Osteocyte (in vitro differentiated cells): Measurements from ENCODE around the gene CCBE1. TPM values are rescaled to one million over a fixed set of nuclear protein-coding genes. Genes with fewer than 3 reads are reported as not detected.
A peak's percentile ranks its signal among the peaks of the same experiment; 100 is the strongest.

ENCODE experiments used
- DNase-seq: peaks from one replicate; pipeline ENCODE4 v3.0.0; 2021; ENCODE audit warnings: mixed read lengths; ENCODE audit not compliant: unreplicated experiment; ENCODE audit errors: extremely low spot score
- H3K27ac Mint-ChIP-seq: one replicate; pipeline ENCODE4 v1.8.0; 2021; ENCODE audit warnings: mild to moderate bottlenecking, mixed read lengths; ENCODE audit not compliant: unreplicated experiment
- H3K27me3 Mint-ChIP-seq: one replicate; pipeline ENCODE4 v1.8.0; 2021; ENCODE audit warnings: mixed read lengths; ENCODE audit not compliant: unreplicated experiment
- H3K36me3 Mint-ChIP-seq: one replicate; pipeline ENCODE4 v1.8.0; 2021; ENCODE audit warnings: mixed read lengths; ENCODE audit not compliant: unreplicated experiment
- H3K4me1 Mint-ChIP-seq: one replicate; pipeline ENCODE4 v1.8.0; 2021; ENCODE audit warnings: mixed read lengths; ENCODE audit not compliant: unreplicated experiment
- H3K4me3 Mint-ChIP-seq: one replicate; pipeline ENCODE4 v1.8.0; 2021; ENCODE audit warnings: mild to moderate bottlenecking, moderate library complexity, mixed read lengths; ENCODE audit not compliant: unreplicated experiment
- H3K9me3 Mint-ChIP-seq: one replicate; pipeline ENCODE4 v1.8.0; 2021; ENCODE audit warnings: mixed read lengths; ENCODE audit not compliant: unreplicated experiment
- total RNA-seq: library from RNA; stranded (reverse); gene quantifications from 2 replicates; pipeline ENCODE4 v1.2.1, GENCODE V29; 2021
- TF ChIP-seq, protein P1 (sequence below): fragments of 200-600 bp; sonication (generic); IDR thresholded peaks from 2 replicates; pipeline ENCODE4 v1.5.0; 2021; ENCODE audit warnings: antibody characterized with exemption, mild to moderate bottlenecking, moderate library complexity

Gene CCBE1
- total RNA-seq, 1 donor from 2014 or later = 22.8 TPM

GRCh38 chr18:59627414-59627813, 69.8 kb downstream of the CCBE1 start:
- Mint-ChIP-seq H3K27ac (no peak overlapping the region), H3K27me3 (no peaks in the 10 kb centered on the region), H3K9me3 (no peaks in the 10 kb centered on the region), H3K36me3 (peaks cover 2% of the 10 kb centered on the region), H3K4me1 (peaks cover 52% of the 10 kb centered on the region), H3K4me3 (no peak overlapping the region)
- TF ChIP-seq, protein P1, sequence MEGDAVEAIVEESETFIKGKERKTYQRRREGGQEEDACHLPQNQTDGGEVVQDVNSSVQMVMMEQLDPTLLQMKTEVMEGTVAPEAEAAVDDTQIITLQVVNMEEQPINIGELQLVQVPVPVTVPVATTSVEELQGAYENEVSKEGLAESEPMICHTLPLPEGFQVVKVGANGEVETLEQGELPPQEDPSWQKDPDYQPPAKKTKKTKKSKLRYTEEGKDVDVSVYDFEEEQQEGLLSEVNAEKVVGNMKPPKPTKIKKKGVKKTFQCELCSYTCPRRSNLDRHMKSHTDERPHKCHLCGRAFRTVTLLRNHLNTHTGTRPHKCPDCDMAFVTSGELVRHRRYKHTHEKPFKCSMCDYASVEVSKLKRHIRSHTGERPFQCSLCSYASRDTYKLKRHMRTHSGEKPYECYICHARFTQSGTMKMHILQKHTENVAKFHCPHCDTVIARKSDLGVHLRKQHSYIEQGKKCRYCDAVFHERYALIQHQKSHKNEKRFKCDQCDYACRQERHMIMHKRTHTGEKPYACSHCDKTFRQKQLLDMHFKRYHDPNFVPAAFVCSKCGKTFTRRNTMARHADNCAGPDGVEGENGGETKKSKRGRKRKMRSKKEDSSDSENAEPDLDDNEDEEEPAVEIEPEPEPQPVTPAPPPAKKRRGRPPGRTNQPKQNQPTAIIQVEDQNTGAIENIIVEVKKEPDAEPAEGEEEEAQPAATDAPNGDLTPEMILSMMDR = no peak
- no peak for DNase-seq

- no peaks in the 10 kb centered on the region for H3K9me3 Mint-ChIP-seq
- H3K4me3 Mint-ChIP-seq = no peak overlapping the region
- H3K27ac Mint-ChIP-seq = peak overlapping the region; percentile 83
- TF ChIP-seq, protein P1 = no peak
- H3K4me1 Mint-ChIP-seq = peaks cover 58% of the 10 kb centered on the region
- H3K36me3 Mint-ChIP-seq = peaks cover 2% of the 10 kb centered on the region
- H3K27me3 Mint-ChIP-seq = no peaks in the 10 kb centered on the region
- no peak for DNase-seq
These were observed 72.9 kb downstream of the CCBE1 start for GRCh38 chr18:59624369-59624765.

GRCh38 chr18:59623456-59624368, 73.5 kb downstream of the CCBE1 start:
- H3K27me3 Mint-ChIP-seq = no peaks in the 10 kb centered on the region
- H3K36me3 Mint-ChIP-seq = peaks cover 2% of the 10 kb centered on the region
- H3K4me1 Mint-ChIP-seq = peaks cover 52% of the 10 kb centered on the region
- no peaks in the 10 kb centered on the region for H3K9me3 Mint-ChIP-seq
- H3K27ac Mint-ChIP-seq = peak overlapping the region; percentile 83
- TF ChIP-seq, protein P1 = no peak
- DNase-seq = no peak
- H3K4me3 Mint-ChIP-seq = peak overlapping the region; percentile 34

DNA sequence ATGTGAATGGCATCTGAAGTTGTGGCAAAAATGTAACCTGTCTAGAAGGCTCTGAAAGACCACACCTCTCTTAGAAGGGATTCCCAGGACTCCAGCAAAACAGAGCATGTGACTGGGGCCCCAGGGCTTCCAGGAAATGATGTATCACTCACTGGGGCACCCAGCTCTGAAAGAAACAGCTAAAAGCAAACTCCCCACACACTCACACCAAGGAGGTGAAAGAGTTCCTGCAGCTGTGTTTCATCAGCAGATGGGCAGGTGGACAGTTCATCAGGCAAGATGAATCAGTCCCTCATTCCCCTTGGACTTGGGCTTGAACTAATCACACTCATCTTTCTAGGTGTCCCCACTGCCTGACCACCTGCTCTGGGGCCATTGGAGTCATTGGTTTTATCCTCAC, 76.2 kb downstream of the CCBE1 start:
- no peaks in the 10 kb centered on the region for H3K36me3 Mint-ChIP-seq

GRCh38 chr18:59620381-59620780, 76.8 kb downstream of the CCBE1 start:
- H3K36me3 Mint-ChIP-seq = no peaks in the 10 kb centered on the region
- no peaks in the 10 kb centered on the region for H3K27me3 Mint-ChIP-seq
- H3K4me1 Mint-ChIP-seq = peaks cover 71% of the 10 kb centered on the region
- TF ChIP-seq, protein P1 = no peak
- no peak for DNase-seq
- H3K9me3 Mint-ChIP-seq = no peaks in the 10 kb centered on the region
- H3K27ac Mint-ChIP-seq = no peak overlapping the region
- no peak overlapping the region for H3K4me3 Mint-ChIP-seq

More for the DNA sequence above, 76.2 kb downstream of the CCBE1 start:
- Mint-ChIP-seq H3K4me1 (peaks cover 70% of the 10 kb centered on the region), H3K27ac (no peak overlapping the region), H3K4me3 (no peak overlapping the region), H3K27me3 (no peaks in the 10 kb centered on the region), H3K9me3 (no peaks in the 10 kb centered on the region)
- DNase-seq = no peak
- TF ChIP-seq, protein P1 = no peak
